ENCODE data around the gene TEAD1.

TEAD1 gene

DNA sequence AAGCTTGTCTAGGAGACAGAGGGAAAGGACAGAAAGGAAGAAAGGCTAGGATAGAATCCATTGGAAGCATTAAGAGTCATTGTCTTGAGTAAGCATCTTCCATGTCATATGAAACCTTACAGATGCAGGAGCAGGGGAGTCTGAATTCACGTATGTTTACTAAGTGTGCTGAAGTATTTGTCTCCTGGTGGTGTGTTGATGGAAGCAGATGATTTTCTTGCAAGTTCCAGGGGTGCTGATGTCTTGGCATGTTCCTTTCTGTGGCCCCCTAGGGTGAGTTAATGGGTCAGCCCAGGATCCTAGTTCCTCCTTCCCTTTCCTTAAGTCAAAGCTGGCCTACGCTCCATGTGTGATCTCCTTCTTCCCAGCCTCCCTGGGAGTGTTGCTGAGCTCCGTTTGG, 110.2 kb downstream of the TEAD1 start:
- in situ Hi-C loops (cut with HindIII; ENCODE audit: low sequenced_read_pairs), result no loop called here

DNA sequence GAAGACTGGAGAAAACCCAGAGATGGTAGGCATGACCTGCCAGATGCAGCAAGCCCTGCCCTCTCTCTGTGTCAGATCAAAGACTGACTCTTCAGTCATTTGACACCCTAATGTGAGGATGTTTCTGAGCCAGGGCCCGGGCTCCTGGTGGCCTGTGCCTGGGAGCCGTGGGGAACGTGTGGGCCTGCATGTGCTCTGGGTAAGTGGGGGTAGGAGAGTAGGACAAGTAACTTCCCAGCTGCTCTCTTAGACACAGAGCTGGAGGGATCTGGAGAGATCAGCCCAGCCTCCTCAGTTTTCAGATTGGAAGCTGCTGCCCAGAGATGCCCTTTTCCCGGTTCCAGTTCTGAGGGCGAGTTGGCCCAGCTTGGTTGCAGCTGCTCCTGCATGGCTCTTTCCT, 110.8 kb downstream of the TEAD1 start:
- in situ Hi-C loops (cut with HindIII; ENCODE audit: low sequenced_read_pairs), result no loop called here

DNA sequence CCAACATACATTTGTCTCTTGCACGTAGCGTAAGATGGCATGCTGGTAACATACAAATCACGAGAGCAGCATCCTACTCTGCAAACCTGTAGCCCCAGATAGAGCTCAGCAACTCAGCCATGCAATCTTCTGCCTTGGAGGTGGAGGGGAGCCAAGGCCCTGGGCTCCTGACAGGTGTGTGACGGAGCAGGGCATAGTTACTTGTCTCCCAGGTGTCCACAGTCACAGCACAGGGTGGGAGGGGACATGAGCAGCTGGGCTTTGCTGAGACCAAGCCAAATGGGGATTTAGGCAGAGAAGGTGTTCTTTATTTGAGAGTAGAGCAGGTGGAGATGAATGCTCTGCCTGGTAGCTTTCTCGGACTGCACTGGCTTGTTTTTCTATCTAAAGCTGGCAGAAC, 111.7 kb downstream of the TEAD1 start:
- in situ Hi-C loops (cut with HindIII; ENCODE audit: low sequenced_read_pairs), result no loop called here

DNA sequence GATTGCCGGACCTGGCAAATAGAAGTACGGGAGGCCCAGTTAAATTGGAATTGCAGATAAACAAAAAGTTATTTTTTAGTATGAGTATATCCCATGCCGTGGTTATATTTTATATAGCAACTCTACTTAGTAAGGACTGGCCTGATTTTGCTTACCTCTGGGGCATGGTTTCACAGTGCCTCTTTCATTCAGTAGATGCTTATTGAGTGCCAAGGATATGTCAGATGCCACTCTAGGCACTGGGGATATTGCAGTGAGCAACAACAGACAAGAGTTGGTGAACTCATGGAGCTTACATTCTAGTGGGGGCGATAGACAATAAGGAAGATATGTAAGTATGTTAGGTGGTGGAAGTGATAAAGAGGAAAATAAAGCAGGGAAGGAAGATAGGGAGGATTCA, 112.2 kb downstream of the TEAD1 start:
- in situ Hi-C loops (cut with HindIII; ENCODE audit: low sequenced_read_pairs), result no loop called here

DNA sequence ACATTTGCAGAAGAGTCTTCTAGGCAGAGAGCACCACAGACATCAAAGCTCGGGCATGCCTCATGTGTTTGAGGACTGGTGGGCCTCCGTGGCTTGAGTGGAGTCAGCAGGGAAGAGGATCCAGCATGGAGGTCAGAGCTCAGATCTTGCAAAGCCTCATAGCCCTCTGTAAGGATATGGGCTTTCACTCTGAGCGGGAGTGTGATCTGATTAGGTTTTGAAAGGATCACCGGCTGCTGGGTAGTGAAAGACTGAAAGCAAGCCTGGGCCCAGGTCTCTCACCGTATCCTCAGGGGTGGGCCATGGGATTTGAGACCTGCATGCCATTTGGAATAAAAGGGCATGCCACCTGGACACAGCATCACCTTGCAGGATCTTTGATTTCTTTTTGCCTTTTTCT, 112.7 kb downstream of the TEAD1 start:
- in situ Hi-C loops (cut with HindIII; ENCODE audit: low sequenced_read_pairs), result no loop called here

DNA sequence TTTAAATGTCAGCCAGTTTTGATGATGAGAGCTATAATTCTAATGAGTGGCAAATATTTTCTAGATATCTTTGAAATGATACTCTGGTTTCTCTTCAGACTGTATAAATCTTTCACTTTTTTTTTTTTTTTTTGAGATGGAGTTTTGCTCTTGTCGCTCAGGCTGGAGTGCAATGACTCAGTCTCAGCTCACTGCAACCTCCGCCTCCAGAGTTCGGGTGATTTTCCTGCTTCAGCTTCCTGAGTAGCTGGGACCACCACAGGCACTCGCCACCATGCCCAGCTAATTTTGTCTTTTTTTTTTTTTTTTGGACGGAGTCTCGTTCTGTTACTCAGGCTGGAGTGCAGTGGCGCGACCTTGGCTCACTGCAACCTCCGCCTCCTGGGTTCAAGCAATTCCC, 113.6 kb downstream of the TEAD1 start:
- in situ Hi-C loops (cut with HindIII; ENCODE audit: low sequenced_read_pairs), result no loop called here

DNA sequence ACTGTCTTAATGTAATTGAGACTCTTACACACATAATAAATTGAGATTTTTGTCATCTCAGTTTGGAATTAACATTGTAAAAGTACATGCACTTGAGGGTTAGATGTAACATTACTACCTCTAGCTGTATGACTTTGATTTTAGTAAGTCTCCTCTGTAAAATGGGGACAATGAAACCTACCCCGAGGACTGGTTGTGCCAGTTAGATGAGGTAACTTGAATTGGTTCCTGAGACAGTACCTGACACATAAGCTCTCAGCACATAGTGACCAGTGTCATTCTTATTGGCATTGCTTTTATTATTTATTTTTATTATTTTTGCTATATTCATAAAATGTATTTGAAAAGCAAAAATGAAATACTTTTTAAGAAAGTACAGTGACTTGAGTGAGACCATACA, 114.8 kb downstream of the TEAD1 start:
- in situ Hi-C loops (cut with HindIII; ENCODE audit: low sequenced_read_pairs), result no loop called here

DNA sequence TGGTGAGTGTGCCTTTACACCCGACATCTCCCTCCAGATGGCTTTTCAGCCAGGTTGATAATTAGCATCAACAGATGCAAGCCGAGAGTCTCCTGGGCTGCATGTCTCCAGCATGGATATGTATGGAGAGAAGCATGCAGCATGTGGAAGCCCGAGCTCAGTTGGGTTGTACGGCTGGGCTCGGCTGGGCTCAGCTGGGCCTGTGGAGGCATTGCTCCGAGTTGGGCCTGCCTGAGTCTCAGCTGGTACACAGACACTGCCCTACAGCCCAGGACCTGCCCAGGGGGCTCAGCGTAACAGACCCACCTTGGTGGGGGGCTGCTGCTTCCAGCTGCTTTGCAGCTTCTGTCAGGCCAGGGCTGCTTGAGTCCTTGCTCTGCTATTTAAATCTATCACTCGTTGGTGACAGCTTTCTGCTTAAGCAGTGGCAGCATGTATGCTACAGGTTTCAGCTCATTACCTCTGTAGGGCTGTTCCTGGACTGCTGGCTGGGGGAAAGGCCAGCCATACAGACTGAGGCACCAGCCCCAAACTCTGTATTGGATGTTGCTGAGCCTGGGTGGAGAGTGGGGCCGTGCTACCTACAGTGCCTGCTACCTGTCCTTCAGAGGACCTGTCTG, 115.5 kb downstream of the TEAD1 start:
- in situ Hi-C loops (cut with HindIII; ENCODE audit: low sequenced_read_pairs), result no loop called here

DNA sequence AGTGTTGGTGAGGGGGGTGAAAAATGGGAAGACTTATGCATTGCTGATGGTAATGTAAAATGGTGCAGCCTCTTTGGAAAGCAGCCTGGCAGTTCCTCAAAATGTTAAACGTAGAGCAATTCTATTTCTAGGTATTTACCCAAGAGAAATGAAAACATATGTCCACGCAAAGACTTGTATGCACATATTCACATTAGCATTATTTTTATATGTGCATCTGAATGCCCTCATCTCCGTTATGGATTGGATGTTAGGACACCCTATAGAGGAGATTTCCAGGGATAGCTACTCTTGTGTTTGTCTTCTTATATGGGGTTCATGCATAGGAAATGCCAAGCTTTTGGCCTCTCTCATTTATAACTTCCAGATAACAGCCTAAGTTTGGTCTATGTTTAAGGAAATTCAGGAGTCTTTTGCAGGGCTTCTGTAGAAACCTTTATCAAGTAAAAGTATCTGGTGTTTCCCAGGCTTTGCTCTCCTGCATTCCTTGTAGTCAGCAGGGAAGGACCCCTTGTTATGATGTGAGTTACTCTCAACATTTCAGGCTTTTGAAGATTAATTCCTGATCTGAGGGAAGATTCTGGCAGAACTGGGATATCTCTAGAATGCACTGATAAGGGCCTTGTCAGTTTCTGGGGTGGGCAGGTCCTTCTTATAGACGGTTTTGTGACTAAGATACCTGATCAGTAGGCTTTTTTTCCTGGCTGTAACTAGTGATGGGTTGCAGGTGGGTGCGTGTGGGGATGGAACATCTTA, 116.8 kb downstream of the TEAD1 start:
- in situ Hi-C loops (cut with HindIII; ENCODE audit: low sequenced_read_pairs), result no loop called here

DNA sequence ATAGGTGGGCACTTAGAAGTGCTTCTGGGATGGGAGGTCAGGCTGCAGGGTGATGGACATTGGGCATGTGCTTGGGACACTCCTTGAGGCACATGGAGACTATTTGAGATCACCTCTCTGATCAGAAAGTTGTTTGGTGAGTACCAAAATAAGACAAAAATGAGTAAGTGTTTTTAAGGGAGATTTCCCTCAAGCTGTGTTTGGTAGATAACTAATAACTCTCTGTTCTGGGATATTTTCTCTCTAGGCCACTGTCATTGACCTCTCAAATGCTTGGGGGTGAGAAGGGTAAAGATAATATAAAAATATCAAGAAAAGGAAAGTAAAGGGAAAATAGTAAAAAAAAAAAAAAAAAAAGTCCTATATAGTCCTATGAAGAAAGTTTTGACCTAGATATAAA, 117.8 kb downstream of the TEAD1 start:
- in situ Hi-C loops (cut with HindIII; ENCODE audit: low sequenced_read_pairs), result no loop called here

DNA sequence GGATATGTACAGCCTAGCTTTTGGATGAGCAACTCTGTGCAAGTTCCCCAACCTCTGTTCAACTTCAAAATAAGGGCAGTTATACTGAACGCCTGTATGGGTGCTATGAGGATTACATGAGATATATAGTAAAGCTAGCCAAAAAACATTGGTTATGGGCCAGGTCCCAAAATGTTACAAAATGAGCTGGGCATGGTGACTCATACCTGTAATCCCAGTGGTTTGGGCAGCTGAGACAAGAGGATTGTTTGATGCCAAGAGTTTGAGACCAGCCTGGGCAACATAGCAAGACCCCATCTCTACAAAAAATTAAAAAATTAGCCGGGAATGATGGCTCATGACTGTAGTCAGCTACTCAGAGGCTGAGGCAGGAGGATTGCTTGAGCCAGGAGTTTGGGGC, 118.4 kb downstream of the TEAD1 start:
- in situ Hi-C loops (cut with HindIII; ENCODE audit: low sequenced_read_pairs), result no loop called here

DNA sequence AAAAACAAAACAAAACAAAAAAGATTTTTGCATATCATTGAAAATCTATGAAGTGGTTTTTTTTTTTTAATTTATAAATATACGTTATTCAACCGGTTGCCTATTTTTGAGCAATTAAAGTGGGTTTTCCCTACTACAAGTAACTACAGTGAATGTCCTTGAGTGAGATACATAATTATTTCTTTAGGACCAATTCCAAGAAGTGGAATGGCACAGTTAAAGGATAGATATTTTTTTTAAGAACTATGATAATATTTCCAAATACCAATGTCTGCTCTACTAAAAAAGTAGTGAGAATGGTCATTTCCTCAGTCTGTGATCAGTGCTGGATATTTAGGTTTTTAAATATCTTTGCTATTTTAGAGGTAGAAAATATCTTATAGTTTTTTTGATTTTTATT, 118.8 kb downstream of the TEAD1 start:
- in situ Hi-C loops (cut with HindIII; ENCODE audit: low sequenced_read_pairs), result no loop called here

DNA sequence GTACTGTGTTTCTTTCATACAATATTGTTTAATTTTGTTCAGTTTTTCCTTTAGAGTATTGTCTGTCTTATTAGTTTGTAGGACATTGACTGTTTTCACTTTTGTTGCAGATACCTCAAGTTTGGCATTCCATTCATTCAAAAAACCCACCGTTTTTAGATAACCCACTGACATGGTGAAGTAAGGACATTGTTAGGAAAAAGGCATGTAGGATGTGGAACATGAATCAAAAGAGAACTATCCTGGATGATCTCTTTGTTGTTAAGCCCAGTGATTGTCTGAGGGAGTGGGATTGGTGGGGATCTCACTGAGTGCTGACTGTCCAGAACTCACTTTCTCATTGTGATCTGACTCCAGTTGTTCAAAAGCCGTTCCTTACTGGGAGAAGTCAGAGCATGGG, 119.3 kb downstream of the TEAD1 start:
- in situ Hi-C loops (cut with HindIII; ENCODE audit: low sequenced_read_pairs), result no loop called here

DNA sequence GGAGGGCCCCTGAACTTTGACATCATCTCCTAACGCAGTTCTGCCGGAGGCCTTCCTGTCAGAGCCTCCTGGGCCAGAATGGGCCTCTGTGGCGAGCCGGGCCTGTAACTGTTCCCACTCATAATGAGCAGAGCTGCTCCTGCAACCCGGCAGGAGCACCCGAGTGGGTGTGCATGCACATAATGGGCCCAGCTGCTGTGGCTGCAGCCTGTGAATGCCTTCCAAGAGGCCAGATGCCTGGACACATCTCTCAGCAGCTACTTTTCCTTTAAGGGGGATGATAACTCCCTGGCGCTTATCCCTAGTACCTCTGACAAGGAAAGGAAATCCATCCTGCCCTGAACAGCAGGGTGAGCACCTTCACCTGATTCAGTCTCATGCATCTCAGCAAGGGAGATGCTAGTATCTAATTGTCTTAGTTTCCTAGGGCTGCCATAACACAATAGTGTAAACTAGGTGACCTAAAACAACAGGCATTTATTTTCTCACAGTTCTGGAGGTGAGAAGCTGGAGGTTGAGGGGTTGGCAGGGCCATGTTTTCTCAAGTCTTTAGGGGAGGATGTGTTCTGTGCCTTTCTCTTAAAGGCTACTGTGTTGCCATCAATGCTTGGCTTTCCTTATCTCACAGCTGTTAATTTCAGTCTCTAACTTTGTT, 120.5 kb downstream of the TEAD1 start:
- in situ Hi-C loops (cut with HindIII; ENCODE audit: low sequenced_read_pairs), result no loop called here

DNA sequence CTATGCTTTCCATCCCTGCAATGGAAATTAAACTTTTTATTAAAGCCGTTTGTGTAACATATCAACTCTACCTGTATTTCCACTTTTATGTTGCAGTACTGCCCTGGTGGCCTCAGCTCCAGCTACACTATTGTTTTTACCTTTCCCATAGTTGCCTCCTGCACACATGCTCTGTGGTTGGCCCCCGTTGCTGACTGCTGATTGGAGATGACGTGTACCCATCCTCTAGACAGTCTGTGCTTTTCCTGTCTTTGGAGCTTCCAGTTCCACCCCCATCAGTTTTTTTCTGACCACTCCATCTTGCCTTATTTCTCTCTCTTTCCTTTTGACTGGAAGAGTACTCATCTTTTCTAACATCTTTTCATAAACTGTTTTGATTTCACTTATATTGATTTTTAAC, 123.8 kb downstream of the TEAD1 start:
- in situ Hi-C loops (cut with HindIII; ENCODE audit: low sequenced_read_pairs), result no loop called here

DNA sequence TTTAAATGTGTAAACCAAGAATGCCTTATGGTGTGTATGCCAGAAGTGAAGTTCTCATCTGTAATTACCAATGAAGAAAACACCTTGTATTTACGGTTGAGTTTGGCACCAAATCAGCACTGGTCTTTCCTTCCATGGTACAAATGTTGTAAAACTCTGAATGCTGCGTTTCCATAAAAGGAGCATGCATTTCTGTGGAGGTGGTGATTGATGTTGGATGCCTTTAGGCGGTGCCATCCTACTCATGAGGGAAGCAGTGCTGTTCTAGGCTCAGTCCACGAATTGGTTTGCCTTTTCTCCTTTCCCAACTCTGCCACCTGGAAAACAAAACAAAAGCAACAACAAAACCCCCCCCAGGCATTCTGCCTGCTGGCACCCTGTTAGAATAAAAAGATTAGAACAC, 124.4 kb downstream of the TEAD1 start:
- in situ Hi-C loops (cut with HindIII; ENCODE audit: low sequenced_read_pairs), result no loop called here

DNA sequence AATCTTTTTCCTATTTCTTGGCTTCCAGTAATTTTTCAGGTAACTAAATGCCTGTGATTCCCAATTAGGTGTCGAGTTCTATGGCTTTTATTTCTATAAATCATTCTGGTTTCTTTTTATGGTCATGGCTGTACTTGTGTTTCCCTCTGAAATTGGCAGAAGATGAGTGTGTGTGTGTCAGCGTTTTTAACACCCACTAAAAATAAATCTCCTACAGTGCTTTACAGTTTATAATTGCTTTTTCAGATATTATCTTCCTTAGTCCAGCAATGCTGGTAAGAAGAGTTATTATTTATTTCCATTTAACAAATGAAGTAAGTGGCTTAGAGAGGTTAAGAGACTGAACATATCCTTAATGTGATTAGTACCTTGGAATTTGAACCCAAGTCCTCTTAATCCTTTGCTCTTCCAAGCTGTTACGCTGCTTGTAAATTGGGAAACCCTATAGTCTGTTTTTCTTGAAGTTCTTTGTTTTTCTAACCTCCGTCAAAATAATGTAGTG, 125.2 kb downstream of the TEAD1 start:
- in situ Hi-C loops (cut with HindIII; ENCODE audit: low sequenced_read_pairs), result no loop called here

DNA sequence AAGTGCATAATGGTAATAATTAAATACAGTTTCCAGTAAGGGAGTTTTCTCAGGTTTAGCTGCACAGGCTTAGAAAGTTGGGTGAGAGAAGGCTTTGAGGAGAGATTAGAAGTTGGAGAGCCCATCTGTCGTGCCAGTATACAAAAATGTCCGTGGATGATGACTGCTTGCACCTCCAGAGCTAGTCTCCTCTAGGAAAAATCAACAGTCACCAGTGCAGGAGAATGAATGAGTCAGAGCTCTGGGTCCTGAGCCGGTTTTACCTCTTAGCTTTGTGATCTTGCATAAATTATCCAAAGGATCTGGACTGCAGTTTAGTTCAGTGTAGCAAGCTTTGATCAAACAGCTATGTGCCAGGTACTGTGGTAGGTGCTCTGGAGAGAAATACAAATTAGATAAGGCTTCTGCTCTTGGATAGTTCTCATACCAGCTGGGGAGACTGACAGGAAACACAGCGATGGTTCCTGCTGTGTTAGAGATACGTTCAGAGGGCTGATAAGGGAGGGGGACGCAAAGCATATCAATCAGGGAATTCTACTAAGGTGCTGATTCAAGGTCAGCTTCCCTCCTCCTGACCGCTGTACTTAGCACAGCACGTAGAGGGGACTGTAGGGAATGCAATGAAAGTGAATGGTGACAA, 125.9 kb downstream of the TEAD1 start:
- in situ Hi-C loops (cut with HindIII; ENCODE audit: low sequenced_read_pairs), result no loop called here

DNA sequence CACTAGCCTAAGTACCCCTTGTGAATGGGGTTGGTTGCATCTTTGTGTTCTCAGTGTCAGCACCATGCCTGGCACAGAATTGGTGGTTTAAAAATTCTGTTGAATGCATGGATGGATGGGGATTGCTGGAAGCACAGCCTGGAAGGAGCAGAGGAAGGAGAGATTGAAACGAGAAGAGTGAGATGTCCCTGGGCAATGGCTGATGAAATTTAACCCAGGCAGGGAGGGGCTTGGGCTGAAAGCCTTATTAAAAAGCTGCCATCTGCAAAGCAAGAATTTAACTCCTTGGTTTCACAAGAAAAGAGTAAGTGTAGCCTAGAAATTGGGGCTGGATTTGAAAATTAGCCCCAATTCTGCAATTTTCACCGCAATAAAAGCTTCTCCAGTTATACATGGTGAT, 126.7 kb downstream of the TEAD1 start:
- in situ Hi-C loops (cut with HindIII; ENCODE audit: low sequenced_read_pairs), result no loop called here

DNA sequence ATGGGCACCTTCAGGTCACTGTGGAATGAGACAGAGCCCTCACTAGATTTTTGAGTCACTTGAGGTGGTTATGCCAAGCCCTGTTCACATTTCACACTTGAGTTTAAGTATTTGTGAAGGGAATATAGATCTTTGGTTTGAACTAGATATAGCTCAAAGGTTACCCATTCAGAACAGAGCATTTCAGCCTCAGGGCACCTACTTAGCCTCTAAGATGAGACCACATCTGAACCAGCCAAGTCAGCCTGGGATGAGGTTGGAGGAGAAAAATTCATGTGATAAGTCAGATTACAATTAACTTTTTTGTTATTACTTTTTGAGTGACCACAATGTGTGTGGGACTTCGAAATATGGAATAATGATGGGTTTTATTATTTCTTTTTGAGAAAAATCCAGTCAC, 127.8 kb downstream of the TEAD1 start:
- in situ Hi-C loops (cut with HindIII; ENCODE audit: low sequenced_read_pairs), result no loop called here

DNA sequence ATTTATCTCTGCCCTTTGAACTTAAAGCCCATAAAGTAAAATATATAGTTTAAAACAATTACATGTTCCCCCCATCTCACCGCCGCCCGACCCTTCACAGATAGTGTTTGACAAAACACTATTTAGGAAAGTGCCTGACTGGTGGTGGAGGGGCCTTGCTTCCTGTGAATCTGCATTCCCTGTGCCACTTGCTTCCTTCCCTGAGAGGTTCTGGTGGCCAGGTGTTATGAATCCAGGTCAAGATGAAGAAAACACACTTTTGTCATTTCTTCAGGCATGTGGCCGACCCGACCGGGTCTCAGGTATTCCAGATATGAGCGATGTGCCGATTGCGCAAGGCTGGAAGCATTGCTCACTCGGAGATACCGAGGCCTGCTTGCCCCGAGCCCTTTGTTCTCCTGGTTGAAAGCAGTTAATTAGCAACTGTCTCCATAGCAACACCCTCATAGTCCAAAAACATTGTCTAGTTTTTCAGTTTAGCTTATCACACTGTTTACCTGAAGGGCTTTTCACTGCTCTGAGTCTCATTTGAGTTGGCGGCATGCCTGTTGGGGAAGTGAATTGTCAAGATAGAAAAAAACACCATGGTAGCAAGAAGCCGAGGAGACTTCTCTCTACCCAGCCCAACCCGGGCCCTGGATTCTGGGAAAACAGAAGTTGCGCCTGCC, 128.3 kb downstream of the TEAD1 start:
- in situ Hi-C loops (cut with HindIII; ENCODE audit: low sequenced_read_pairs), result no loop called here

Measured in DLD1 (cell line).